GM19452 (cell line): ENCODE data around the gene TAF1D.
A peak's percentile ranks its signal among the peaks of the same experiment; 100 is the strongest.

Experiments used
- ATAC-seq: cut with Tn5 transposase; IDR thresholded peaks from one replicate; pipeline ENCODE4 v1.9.1; 2021; ENCODE audit not compliant: unreplicated experiment

TAF1D gene

GRCh38 chr11:93727985-93728791 lies 13.1 kb downstream of the TAF1D start:
- no peak for ATAC-seq

GRCh38 chr11:93724089-93724488 lies 17.2 kb downstream of the TAF1D start:
- ATAC-seq, result no peak

GRCh38 chr11:93720522-93720921 lies 20.8 kb downstream of the TAF1D start:
- ATAC-seq, result no peak

- ATAC-seq, result no peak
These were observed 22.0 kb downstream of the TAF1D start for GRCh38 chr11:93719310-93719709.

- peak; percentile 89 for ATAC-seq
These were observed 23.2 kb downstream of the TAF1D start for GRCh38 chr11:93718057-93718563.

GRCh38 chr11:93717501-93717900 lies 23.8 kb downstream of the TAF1D start:
- no peak for ATAC-seq

GRCh38 chr11:93715797-93716396 lies 25.4 kb downstream of the TAF1D start:
- no peak for ATAC-seq

GRCh38 chr11:93712678-93713077 lies 28.6 kb downstream of the TAF1D start:
- no peak for ATAC-seq

- ATAC-seq, result no peak
These were observed 31.1 kb downstream of the TAF1D start for GRCh38 chr11:93710239-93710638.

- no peak for ATAC-seq
These were observed 37.1 kb downstream of the TAF1D start for GRCh38 chr11:93704237-93704636.

GRCh38 chr11:93700830-93701229 lies 40.5 kb downstream of the TAF1D start:
- no peak for ATAC-seq

- no peak for ATAC-seq
These were observed 43.7 kb downstream of the TAF1D start for GRCh38 chr11:93697611-93698010.

GRCh38 chr11:93694557-93694956 lies 46.7 kb downstream of the TAF1D start:
- ATAC-seq, result no peak

GRCh38 chr11:93694109-93694508 lies 47.2 kb downstream of the TAF1D start:
- no peak for ATAC-seq

- ATAC-seq, result no peak
These were observed 52.1 kb downstream of the TAF1D start for GRCh38 chr11:93689240-93689639.

GRCh38 chr11:93686812-93687211 lies 54.5 kb downstream of the TAF1D start:
- no peak for ATAC-seq

- no peak for ATAC-seq
These were observed 55.1 kb downstream of the TAF1D start for GRCh38 chr11:93686226-93686625.
